Panc1 (cell line): ENCODE results near the gene LDHD. TPM values are rescaled to one million over a fixed set of nuclear protein-coding genes. Genes with fewer than 3 reads are reported as not detected.

Experiments used
- ATAC-seq: fragments of 200-7000 bp; cut with Tn5 transposase; 2 replicates; pipeline ENCODE4 v1.9.1; 2020; ENCODE audit warnings: mild to moderate bottlenecking, moderate library complexity
- BruUV-seq: library from RNA; stranded (reverse); fragments of 400-500 nt; replicated peaks from 2 replicates; lab custom pipeline; 2021; lab: Mats Ljungman, UMichigan
- CTCF ChIA-PET: fragments of 300-600 bp; sonication (Branson Sonifier 250); formaldehyde crosslinking; loops from one replicate; lab custom pipeline; 2022; ENCODE audit warnings: antibody characterized with exemption; lab: Charles Lee
- POLR2A ChIA-PET: fragments of 300-600 bp; sonication (Branson Sonifier 250); formaldehyde crosslinking; loops from one replicate; lab custom pipeline; 2022; ENCODE audit warnings: antibody characterized with exemption; lab: Charles Lee
- DNase-seq: peaks from one replicate; pipeline ENCODE4 v3.0.0-alpha.2; 2010; ENCODE audit warnings: low read depth, low spot score
- H3K27ac ChIP-seq: 2 replicates; pipeline ENCODE4 v1.5.1; 2011; ENCODE audit warnings: mild to moderate bottlenecking, low read length, inconsistent platforms
- H3K27me3 ChIP-seq: fragments of 200-500 bp; sonication (Bioruptor generic); 2 replicates; pipeline ENCODE4 v1.6.0; 2014; ENCODE audit warnings: low read length, inconsistent platforms; ENCODE audit not compliant: control insufficient read depth, insufficient read depth
- H3K36me3 ChIP-seq: fragments of 200-500 bp; sonication (Bioruptor generic); 2 replicates; pipeline ENCODE4 v1.5.1; 2014; ENCODE audit warnings: inconsistent platforms, mild to moderate bottlenecking, low read length, moderate library complexity; ENCODE audit not compliant: control insufficient read depth, insufficient read depth
- H3K4me1 ChIP-seq: 2 replicates; pipeline ENCODE4 v1.5.1; 2011; ENCODE audit warnings: inconsistent platforms, mild to moderate bottlenecking, low read length, moderate library complexity; ENCODE audit not compliant: control insufficient read depth, insufficient read depth
- H3K4me3 ChIP-seq, 2 experiments: 2 replicates each; pipeline ENCODE4 v1.5.1; 2011 to 2012; ENCODE audit warnings: low read depth in 2 of 2, low read length in 2 of 2, mild to moderate bottlenecking in 2 of 2, inconsistent platforms in 1 of 2, moderate library complexity in 1 of 2
- H3K9me3 ChIP-seq: fragments of 200-500 bp; sonication (Bioruptor generic); 2 replicates; pipeline ENCODE4 v1.5.1; 2014; ENCODE audit warnings: low read depth, mild to moderate bottlenecking, inconsistent platforms, low read length, moderate library complexity; ENCODE audit not compliant: control insufficient read depth, insufficient read depth
- POLR2AphosphoS5 ChIP-seq: IDR thresholded peaks from 2 replicates; pipeline ENCODE4 v1.6.1; 2012; ENCODE audit warnings: mild to moderate bottlenecking, low read depth, low read length, moderate library complexity
- REST ChIP-seq, 2 experiments: IDR thresholded peaks; 2 replicates each; pipeline ENCODE4 v1.6.1; 2011 to 2012; ENCODE audit warnings: low read depth in 2 of 2, control low read depth in 1 of 2, low read length in 1 of 2, mild to moderate bottlenecking in 1 of 2, moderate library complexity in 1 of 2; ENCODE audit not compliant: insufficient read depth in 1 of 2
- SIN3A ChIP-seq: IDR thresholded peaks from 2 replicates; pipeline ENCODE4 v1.6.1; 2012; ENCODE audit warnings: low read depth, mild to moderate bottlenecking, low read length, moderate library complexity, borderline replicate concordance; ENCODE audit not compliant: insufficient read depth
- TCF7L2 ChIP-seq: IDR thresholded peaks from 2 replicates; pipeline ENCODE4 v1.6.1; 2011; ENCODE audit warnings: mild to moderate bottlenecking, low read depth, low read length, inconsistent platforms
- in situ Hi-C: cut with HindIII; loops from 2 replicates; pipeline ENCODE4 v1.10.0; 2016; ENCODE audit warnings: low sequenced_read_pairs, low pct_unique_long_range_greater_than_20kb
- intact Hi-C: fragments of 100-400 bp; cut with micrococcal nuclease; formaldehyde crosslinking; loops from one replicate; pipeline ENCODE4 v1.10.0; 2022; ENCODE audit not compliant: unreplicated experiment
- total RNA-seq: library from RNA; stranded (reverse); gene quantifications from one replicate; pipeline ENCODE4 v1.2.1, GENCODE V29; 2021; ENCODE audit not compliant: unreplicated experiment
- TF ChIP-seq, protein P1 (sequence below): fragments of 450-650 bp; IDR thresholded peaks from 2 replicates; pipeline ENCODE4 v1.5.1; 2017; ENCODE audit warnings: mild to moderate bottlenecking

LDHD gene
- total RNA-seq, 1 experiment from 2014 or later: 3.1 TPM

DNA sequence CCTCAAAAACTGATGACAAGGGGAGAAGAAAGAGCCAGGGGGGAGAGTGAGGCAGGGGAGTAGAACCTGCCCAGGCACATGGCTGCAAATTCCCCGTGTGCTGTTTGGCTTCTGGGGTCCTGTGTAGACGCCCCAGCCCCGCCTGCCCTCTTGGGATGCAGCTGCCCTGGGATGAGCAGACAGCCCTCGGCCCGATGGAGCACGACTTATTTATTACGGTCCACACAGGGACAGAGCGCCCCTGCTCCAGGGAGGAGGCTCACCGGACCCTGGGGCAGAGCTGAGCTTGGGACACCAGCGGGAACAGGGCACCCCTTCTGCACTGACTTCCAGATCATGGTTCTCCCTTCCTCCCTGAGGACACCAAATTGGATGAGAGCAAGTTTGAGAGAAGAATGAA, 9.1 kb downstream of the LDHD start:
- in situ Hi-C loops: no loop called here
- TF ChIP-seq REST (IDR thresholded peaks at IDR 0.05; ENCODE audit: insufficient read depth in 1 of 2, low read depth in 2 of 2, low read length in 1 of 2): no peak
- TF ChIP-seq TCF7L2: no peak
- no peak for TF ChIP-seq POLR2AphosphoS5
- TF ChIP-seq, protein P1, sequence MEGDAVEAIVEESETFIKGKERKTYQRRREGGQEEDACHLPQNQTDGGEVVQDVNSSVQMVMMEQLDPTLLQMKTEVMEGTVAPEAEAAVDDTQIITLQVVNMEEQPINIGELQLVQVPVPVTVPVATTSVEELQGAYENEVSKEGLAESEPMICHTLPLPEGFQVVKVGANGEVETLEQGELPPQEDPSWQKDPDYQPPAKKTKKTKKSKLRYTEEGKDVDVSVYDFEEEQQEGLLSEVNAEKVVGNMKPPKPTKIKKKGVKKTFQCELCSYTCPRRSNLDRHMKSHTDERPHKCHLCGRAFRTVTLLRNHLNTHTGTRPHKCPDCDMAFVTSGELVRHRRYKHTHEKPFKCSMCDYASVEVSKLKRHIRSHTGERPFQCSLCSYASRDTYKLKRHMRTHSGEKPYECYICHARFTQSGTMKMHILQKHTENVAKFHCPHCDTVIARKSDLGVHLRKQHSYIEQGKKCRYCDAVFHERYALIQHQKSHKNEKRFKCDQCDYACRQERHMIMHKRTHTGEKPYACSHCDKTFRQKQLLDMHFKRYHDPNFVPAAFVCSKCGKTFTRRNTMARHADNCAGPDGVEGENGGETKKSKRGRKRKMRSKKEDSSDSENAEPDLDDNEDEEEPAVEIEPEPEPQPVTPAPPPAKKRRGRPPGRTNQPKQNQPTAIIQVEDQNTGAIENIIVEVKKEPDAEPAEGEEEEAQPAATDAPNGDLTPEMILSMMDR: no peak
- no peak for TF ChIP-seq SIN3A
- no peak overlapping the region for H3K4me3 ChIP-seq
- H3K4me1 ChIP-seq: peaks cover 52% of the 10 kb centered on the region
- peak overlapping the region; percentile 86 for H3K27ac ChIP-seq
- H3K36me3 ChIP-seq: no peaks in the 10 kb centered on the region
- ATAC-seq (no peak), DNase-seq (no peak)
- ChIA-PET CTCF (no interaction called here), POLR2A (no interaction called here)
- intact Hi-C loops: no loop called here
- BruUV-seq: no TSS peak
- no peaks in the 10 kb centered on the region for H3K27me3 ChIP-seq
- H3K9me3 ChIP-seq: no peaks in the 10 kb centered on the region

DNA sequence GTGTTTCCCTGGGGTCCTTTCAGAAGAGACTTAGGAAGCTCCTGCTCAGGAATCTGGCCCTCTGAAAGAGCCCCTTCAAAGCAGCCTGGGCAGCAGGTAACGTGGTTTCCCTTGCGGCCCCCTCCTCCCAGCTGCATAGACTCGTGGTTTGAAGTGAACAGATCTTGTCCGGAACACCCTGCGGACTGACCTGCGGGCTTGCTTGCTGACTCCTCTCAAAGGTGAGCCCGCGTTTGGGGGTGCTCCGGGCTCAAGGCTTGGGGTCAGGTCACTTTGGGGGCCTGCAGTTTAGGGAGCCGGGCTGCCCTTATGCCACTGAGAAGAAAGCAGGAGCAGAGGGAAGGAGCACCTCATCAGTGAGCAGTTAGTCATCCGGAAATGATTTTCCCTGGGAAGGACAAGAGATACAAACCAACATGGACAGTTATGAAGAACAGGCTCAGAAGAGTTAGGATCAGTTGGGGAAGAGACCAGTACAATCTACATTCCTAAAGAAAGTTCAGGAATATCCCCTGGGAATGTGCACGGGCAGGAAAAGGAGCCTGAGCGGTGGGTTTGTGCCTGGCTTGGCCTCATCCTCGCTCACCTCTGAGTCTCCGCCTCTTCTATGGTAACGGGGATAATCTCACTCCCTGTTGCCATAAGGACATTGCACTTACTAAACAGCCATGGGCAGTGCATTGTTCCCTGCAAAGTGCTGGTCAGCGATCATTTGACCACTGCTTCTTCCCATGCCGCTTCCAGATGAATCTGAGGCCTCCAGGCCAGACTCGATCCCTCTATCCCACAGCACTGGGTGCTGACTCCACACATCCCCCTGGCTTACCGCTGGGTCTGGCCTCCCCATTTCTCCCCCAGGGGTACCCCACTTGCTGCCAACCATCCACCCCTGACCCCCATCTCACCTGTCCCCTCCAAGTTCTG, 10.0 kb downstream of the LDHD start:
- DNase-seq: no peak
- Histone ChIP-seq H3K27ac (peak overlapping the region; percentile 86), H3K4me1 (peaks cover 46% of the 10 kb centered on the region), H3K27me3 (no peaks in the 10 kb centered on the region), H3K9me3 (no peaks in the 10 kb centered on the region), H3K36me3 (no peaks in the 10 kb centered on the region), H3K4me3 (no peak overlapping the region)
- TF ChIP-seq REST (IDR thresholded peaks at IDR 0.05; ENCODE audit: insufficient read depth in 1 of 2, low read depth in 2 of 2, low read length in 1 of 2): 0 out of 4 replicates have a peak, but pooled peaks of 1 of the 2 experiments have one; percentile 20
- TF ChIP-seq, protein P1: no peak
- CTCF ChIA-PET: no interaction called here
- intact Hi-C loops (no loop called here), in situ Hi-C loops (no loop called here)
- POLR2A ChIA-PET: interaction anchor here (0.5 kb wide), 1 partner anchor 120 kb away, joined by 3 read pairs; no protein-coding TSS in a partner anchor
- no TSS peak for BruUV-seq
- ATAC-seq: no peak
